Tibial nerve (tissue), 4 donors: ENCODE data around the gene LETM1. TPM values are rescaled to one million over a fixed set of nuclear protein-coding genes. Genes with fewer than 3 reads are reported as not detected.

Experiments
- DNase-seq, 2 donors: peaks; one replicate each; pipeline ENCODE4 v3.0.0-alpha.2; 2019; ENCODE audit warnings: low spot score in 2 of 2
- H3K27ac ChIP-seq, 4 donors: fragments of 200-600 bp; sonication (generic) in 3 of 4; one replicate each; pipeline ENCODE4 v1.5.1; 2017 to 2019; ENCODE audit warnings: mild to moderate bottlenecking in 1 of 4
- H3K27me3 ChIP-seq, 2 donors: fragments of 200-600 bp; sonication (generic) in 1 of 2; one replicate each; pipeline versions ENCODE4 v1.5.1 to v1.6.0; 2017 to 2019
- H3K36me3 ChIP-seq, 3 donors: fragments of 200-600 bp; sonication (generic); one replicate each; pipeline ENCODE4 v1.5.1; 2018 to 2019
- H3K4me1 ChIP-seq, 4 donors: fragments of 200-600 bp; sonication (generic) in 3 of 4; one replicate each; pipeline ENCODE4 v1.5.1; 2017 to 2019
- H3K4me3 ChIP-seq, 4 donors: fragments of 200-600 bp; sonication (generic) in 3 of 4; one replicate each; pipeline ENCODE4 v1.5.1; 2017 to 2019; ENCODE audit warnings: mild to moderate bottlenecking in 1 of 4, moderate library complexity in 1 of 4
- H3K9me3 ChIP-seq, 4 donors: fragments of 200-600 bp; sonication (generic) in 3 of 4; one replicate each; pipeline ENCODE4 v1.5.1; 2017 to 2019
- CTCF ChIP-seq, 5 experiments: fragments of 200-600 bp in 3 of 5; fragments of 450-650 bp in 2 of 5; sonication (generic) in 3 of 5; IDR thresholded peaks; one replicate each; pipeline ENCODE4 v1.5.1; 2016 to 2019; ENCODE audit warnings: antibody characterized with exemption in 5 of 5, mild to moderate bottlenecking in 3 of 5, moderate library complexity in 2 of 5
- EP300 ChIP-seq, 2 donors: sonication (generic); formaldehyde crosslinking; IDR thresholded peaks; one replicate each; pipeline ENCODE4 v1.6.1; 2017; ENCODE audit warnings: antibody characterized with exemption in 2 of 2, mild to moderate bottlenecking in 1 of 2
- POLR2A ChIP-seq, 2 donors: fragments of 450-650 bp; IDR thresholded peaks; one replicate each; pipeline ENCODE4 v1.6.1; 2017; ENCODE audit warnings: antibody characterized with exemption in 2 of 2, mild to moderate bottlenecking in 2 of 2, moderate library complexity in 2 of 2
- WGBS, 2 donors: methylation state at CpG; one replicate each; pipeline ENCODE4 v1.1.5; 2018; 5-methylcytosine and 5-hydroxymethylcytosine counted together
- total RNA-seq, 4 donors: library from RNA; depleted of rRNA; stranded (reverse); fragments of >200 nt; gene quantifications; one replicate each; pipeline ENCODE4 v1.1.0, GENCODE V29; 2016

The LETM1 gene
- total RNA-seq, 4 donors from 2014 or later, result 53.5 to 85.5 (median 68.6) TPM

GRCh38 chr4:1854752-1855151, 1.2 kb downstream of the LETM1 start:
- TF ChIP-seq EP300 (IDR thresholded peaks at IDR 0.05) (no peak), CTCF (IDR thresholded peaks at IDR 0.05) (no peak), POLR2A (IDR thresholded peaks at IDR 0.05) (no peak)
- Histone ChIP-seq H3K27me3 (no peaks in the 10 kb centered on the region), H3K36me3 (no peaks in the 10 kb centered on the region), H3K9me3 (no peaks in the 10 kb centered on the region), H3K27ac (peak overlapping the region in 3 of 4 donors; percentile 85 to 90 (median 87)), H3K4me1 (peaks cover 0 to 70% (median 38%) of the 10 kb centered on the region in 4 donors), H3K4me3 (peak overlapping the region; percentile 64 to 88 (median 82))
- 74 to 78% methylated on average over 1 of the region's 1 CpG for WGBS, 2 donors
- no peak for DNase-seq

- Histone ChIP-seq H3K9me3 (no peaks in the 10 kb centered on the region), H3K27ac (peak overlapping the region in 3 of 4 donors; percentile 46 to 73 (median 60)), H3K27me3 (no peaks in the 10 kb centered on the region), H3K36me3 (peaks cover 0 to 5% (median 0%) of the 10 kb centered on the region in 3 donors), H3K4me1 (peaks cover 0 to 76% (median 38%) of the 10 kb centered on the region in 4 donors), H3K4me3 (no peak overlapping the region)
- no peak for DNase-seq
- 53 to 65% methylated on average over 9 of the region's 9 CpGs for WGBS, 2 donors
- no peak for TF ChIP-seq POLR2A (IDR thresholded peaks at IDR 0.05)
- no peak for TF ChIP-seq EP300 (IDR thresholded peaks at IDR 0.05)
- no peak for TF ChIP-seq CTCF (IDR thresholded peaks at IDR 0.05)
Observed at GRCh38 chr4:1852904-1853623, 2.9 kb downstream of the LETM1 start.

- Histone ChIP-seq H3K27me3 (no peaks in the 10 kb centered on the region), H3K27ac (peak overlapping the region in 2 of 4 donors; percentile 60 to 66), H3K4me3 (no peak overlapping the region), H3K4me1 (peaks cover 0 to 63% (median 31%) of the 10 kb centered on the region in 4 donors), H3K36me3 (peaks cover 0 to 18% (median 0%) of the 10 kb centered on the region in 3 donors), H3K9me3 (no peaks in the 10 kb centered on the region)
- no peak for DNase-seq
- TF ChIP-seq CTCF (IDR thresholded peaks at IDR 0.05), result no peak
- no peak for TF ChIP-seq EP300 (IDR thresholded peaks at IDR 0.05)
- TF ChIP-seq POLR2A (IDR thresholded peaks at IDR 0.05), result no peak
- 84 to 85% methylated on average over 16 of the region's 16 CpGs for WGBS, 2 donors
Observed at GRCh38 chr4:1851575-1852410, 4.2 kb downstream of the LETM1 start.

- WGBS, 2 donors, result 65 to 68% methylated on average over 11 of the region's 11 CpGs
Observed at GRCh38 chr4:1851160-1851559, 4.8 kb downstream of the LETM1 start.

More at GRCh38 chr4:1851160-1851559, 4.8 kb downstream of the LETM1 start:
- DNase-seq, result no peak
- Histone ChIP-seq H3K36me3 (peaks cover 0 to 23% (median 0%) of the 10 kb centered on the region in 3 donors), H3K4me1 (peaks cover 0 to 60% (median 29%) of the 10 kb centered on the region in 4 donors), H3K9me3 (no peaks in the 10 kb centered on the region), H3K27me3 (no peaks in the 10 kb centered on the region), H3K4me3 (no peak overlapping the region), H3K27ac (peak overlapping the region in 2 of 4 donors; percentile 60 to 66)
- TF ChIP-seq CTCF (IDR thresholded peaks at IDR 0.05), result no peak
- no peak for TF ChIP-seq POLR2A (IDR thresholded peaks at IDR 0.05)
